MM.1S (cell line): Measurements from ENCODE around the gene PTPRZ1.

ENCODE experiments used
- CTCF ChIP-seq: fragments of 300-600 bp; sonication (generic); IDR thresholded peaks from 2 replicates; pipeline ENCODE4 v1.5.1; 2016; ENCODE audit warnings: antibody characterized with exemption, low read length, mixed read lengths
- EZH2 ChIP-seq: fragments of 300-600 bp; sonication (generic); optimal IDR thresholded peaks from 2 replicates; pipeline ENCODE3; 2017; ENCODE audit warnings: low read depth, mild to moderate bottlenecking, antibody characterized with exemption, low read length, mixed read lengths

- TF ChIP-seq CTCF (no peak), EZH2 (no peak)
These were observed 184.0 kb downstream of the PTPRZ1 start for GRCh38 chr7:122056977-122057376.
